ENCODE measurements around the gene CPXM1.

Gene CPXM1

GRCh38 chr20:2807019-2807418 is 6.6 kb upstream of the CPXM1 start:
- ATAC-seq: no peak
- no peak for TF ChIP-seq ARNTL (CRISPR knock-in tag; IDR thresholded peaks at IDR 0.05; ENCODE audit: borderline replicate concordance, low read depth)
- TF ChIP-seq TOX (CRISPR knock-in tag; IDR thresholded peaks at IDR 0.05; ENCODE audit: borderline replicate concordance): no peak
- no peak for TF ChIP-seq BACH2 (CRISPR knock-in tag; IDR thresholded peaks at IDR 0.05; ENCODE audit: borderline replicate concordance)
- no peak for TF ChIP-seq ZNF70 (CRISPR knock-in tag; IDR thresholded peaks at IDR 0.05)
- no peak for TF ChIP-seq ZNF8 (CRISPR knock-in tag; IDR thresholded peaks at IDR 0.05)
- no peak for TF ChIP-seq ZFP30 (CRISPR knock-in tag; IDR thresholded peaks at IDR 0.05)
- TF ChIP-seq ZFP3 (CRISPR knock-in tag; IDR thresholded peaks at IDR 0.05): no peak
- no peak for TF ChIP-seq CSRNP3 (CRISPR knock-in tag; IDR thresholded peaks at IDR 0.05)
- no peak for TF ChIP-seq PATZ1 (CRISPR knock-in tag; IDR thresholded peaks at IDR 0.05; ENCODE audit: borderline replicate concordance)
- TF ChIP-seq ZC3H10 (CRISPR knock-in tag; IDR thresholded peaks at IDR 0.05): no peak
- no peak for TF ChIP-seq TSHZ2 (CRISPR knock-in tag; IDR thresholded peaks at IDR 0.05)
- no peak for TF ChIP-seq PPARA (CRISPR knock-in tag; IDR thresholded peaks at IDR 0.05; ENCODE audit: borderline replicate concordance)
- no peak for TF ChIP-seq ESRRG (CRISPR knock-in tag; IDR thresholded peaks at IDR 0.05)

GRCh38 chr20:2806351-2806701 is 5.9 kb upstream of the CPXM1 start:
- no peak for ATAC-seq
- TF ChIP-seq ESRRG (CRISPR knock-in tag; IDR thresholded peaks at IDR 0.05): no peak
- no peak for TF ChIP-seq CSDC2 (CRISPR knock-in tag; IDR thresholded peaks at IDR 0.05)
- TF ChIP-seq ARNTL (CRISPR knock-in tag; IDR thresholded peaks at IDR 0.05; ENCODE audit: borderline replicate concordance, low read depth): no peak
- no peak for TF ChIP-seq OSR1 (CRISPR knock-in tag; IDR thresholded peaks at IDR 0.05)
- no peak for TF ChIP-seq GLIS3 (CRISPR knock-in tag; IDR thresholded peaks at IDR 0.05)
- TF ChIP-seq CSRNP3 (CRISPR knock-in tag; IDR thresholded peaks at IDR 0.05): no peak
- TF ChIP-seq PATZ1 (CRISPR knock-in tag; IDR thresholded peaks at IDR 0.05; ENCODE audit: borderline replicate concordance): no peak
- no peak for TF ChIP-seq ZFP3 (CRISPR knock-in tag; IDR thresholded peaks at IDR 0.05)
- TF ChIP-seq CREB5 (CRISPR knock-in tag; IDR thresholded peaks at IDR 0.05; ENCODE audit: low read depth): no peak
- no peak for TF ChIP-seq TSHZ2 (CRISPR knock-in tag; IDR thresholded peaks at IDR 0.05)
- no peak for TF ChIP-seq TOX (CRISPR knock-in tag; IDR thresholded peaks at IDR 0.05; ENCODE audit: borderline replicate concordance)
- no peak for TF ChIP-seq TCF4 (CRISPR knock-in tag; IDR thresholded peaks at IDR 0.05; ENCODE audit: borderline replicate concordance)

Data from SK-N-SH treated with all-trans-retinoic acid at 6 μM for 48 hours (cell line).